ENCODE measurements around the gene OR4E2.

GRCh38 chr14:21673718-21674117 lies 20.1 kb downstream of the OR4E2 start, which contains the start of gene OR4E1:
- TF ChIP-seq EZH2phosphoT487 (IDR thresholded peaks at IDR 0.05; ENCODE audit: unreplicated experiment) (no peak), REST (IDR thresholded peaks at IDR 0.05; ENCODE audit: unreplicated experiment) (no peak), ZNF331 (CRISPR knock-in tag; IDR thresholded peaks at IDR 0.05; ENCODE audit: low read depth) (no peak), CTCF (conservative IDR thresholded peaks at IDR 0.05; ENCODE audit: low read depth in 2 of 2) (no peak), CREB1 (CRISPR knock-in tag; IDR thresholded peaks at IDR 0.05; ENCODE audit: low read depth) (no peak), EZH2 (IDR thresholded peaks at IDR 0.05; ENCODE audit: low read depth, unreplicated experiment) (no peak), POLR2AphosphoS5 (IDR thresholded peaks at IDR 0.05; ENCODE audit: low read depth) (no peak), ETS1 (IDR thresholded peaks at IDR 0.05) (no peak), JUNB (IDR thresholded peaks at IDR 0.05; ENCODE audit: unreplicated experiment) (no peak), STAT1 (IDR thresholded peaks at IDR 0.05; ENCODE audit: unreplicated experiment) (no peak)

Measured in GM23338 (cell line).